Activated CD8-positive, alpha-beta memory T cell treated with anti-CD3 and anti-CD28 coated beads for 48 hours (primary cell): ENCODE results near the gene RSU1.
"Not testable (repeated sequence)": the region's sequence is repeated elsewhere in the genome, so short reads cannot be mapped to it uniquely, and the experiment has no call there.

Experiments used
- DNase-seq, 3 experiments: peaks; one replicate each; pipeline ENCODE4 v3.0.0-alpha.2; 2020; ENCODE audit warnings: low read depth in 2 of 3, low spot score in 2 of 3

The RSU1 gene

DNA sequence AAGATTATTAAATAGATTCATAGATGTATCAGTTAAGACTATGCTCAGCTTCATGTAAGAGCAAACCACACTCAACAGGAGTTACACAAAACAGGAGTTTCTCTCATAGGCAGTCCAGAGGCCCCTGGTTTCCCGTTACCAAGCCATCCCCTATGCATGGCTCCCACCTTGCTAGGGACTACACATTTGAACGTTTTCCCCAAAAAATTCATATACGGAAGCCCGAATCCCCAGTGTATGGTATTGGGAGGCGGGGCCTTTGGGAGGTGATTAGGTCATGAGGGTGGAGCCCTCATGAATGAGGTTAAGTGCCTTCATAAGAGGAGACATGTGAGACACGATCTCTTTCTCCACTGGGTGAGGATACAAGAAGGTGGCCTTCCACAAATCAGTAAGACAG lies 29.1 kb downstream of the RSU1 start:
- DNase-seq: no peak

DNA sequence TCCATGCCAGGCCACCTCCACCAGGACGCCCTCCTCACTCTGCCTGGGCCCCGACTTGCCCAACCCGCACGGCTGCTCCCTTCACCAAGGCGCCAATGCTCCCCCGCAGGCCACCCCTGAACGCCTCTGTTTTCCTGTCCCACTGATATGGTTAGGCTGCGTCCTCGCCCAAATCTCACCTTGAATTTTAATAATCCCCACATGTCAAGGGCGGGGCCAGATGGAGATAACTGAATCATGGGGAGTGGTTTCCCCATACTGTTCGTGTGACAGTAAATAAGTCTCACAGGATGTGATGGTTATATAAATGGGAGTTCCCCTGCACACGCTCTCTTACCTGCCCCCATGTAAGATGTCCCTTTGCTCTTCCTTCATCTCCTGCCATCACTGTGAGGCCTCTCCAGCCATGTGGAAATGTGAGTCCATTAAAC lies 29.8 kb downstream of the RSU1 start:
- DNase-seq: peak in 2 of 3 experiments; percentile 18 to 28

DNA sequence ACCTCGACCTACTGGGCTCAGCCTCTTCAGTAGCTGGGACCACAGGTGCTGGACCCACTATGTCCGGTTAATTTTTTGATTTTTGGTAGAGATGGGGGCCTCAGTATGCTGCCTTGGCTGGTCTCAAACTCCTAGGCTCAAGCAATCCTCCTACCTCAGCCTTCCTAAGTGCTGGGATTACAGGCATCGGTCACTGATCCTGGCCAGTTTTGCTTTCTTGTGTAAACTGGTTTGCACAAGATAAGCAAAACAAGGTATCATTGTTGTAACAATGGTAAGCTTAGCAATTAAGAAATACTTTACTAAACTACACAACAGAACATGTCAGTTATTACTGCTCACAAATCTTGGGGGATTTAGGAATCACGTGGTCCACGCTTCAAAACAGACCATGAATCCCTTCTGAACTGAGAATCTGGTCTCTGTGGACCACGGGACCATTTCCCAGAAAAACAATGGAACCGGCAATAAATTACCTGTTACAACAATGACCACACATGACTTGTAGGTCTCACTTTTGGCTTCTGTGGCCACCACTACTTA lies 36.8 kb downstream of the RSU1 start:
- DNase-seq: no peak

DNA sequence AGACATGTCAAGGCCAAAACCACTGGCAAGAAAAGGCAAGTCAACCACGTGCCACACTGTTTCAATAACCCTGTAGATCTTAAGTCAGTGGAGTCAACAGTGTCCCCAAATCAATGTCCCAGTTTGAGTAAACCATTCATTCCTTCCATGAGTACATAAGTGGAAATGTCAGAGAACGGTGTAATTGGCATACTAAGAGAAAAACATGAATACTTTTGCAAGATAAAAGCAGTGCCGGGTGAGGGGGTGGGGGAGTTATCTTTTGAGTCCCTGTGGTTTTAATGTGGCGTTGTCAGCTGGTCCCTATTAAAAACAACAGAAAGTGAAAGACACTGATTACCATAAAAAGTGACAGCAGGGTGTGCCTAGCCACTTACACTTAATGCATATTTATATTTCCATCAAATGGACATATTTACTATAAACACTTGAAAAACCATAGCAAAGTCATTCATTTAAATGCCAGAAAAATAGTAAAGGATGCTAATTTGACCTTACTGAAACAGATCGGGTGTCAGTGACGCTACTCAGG lies 37.8 kb downstream of the RSU1 start:
- peak in 1 of 3 experiments; percentile 34 for DNase-seq

DNA sequence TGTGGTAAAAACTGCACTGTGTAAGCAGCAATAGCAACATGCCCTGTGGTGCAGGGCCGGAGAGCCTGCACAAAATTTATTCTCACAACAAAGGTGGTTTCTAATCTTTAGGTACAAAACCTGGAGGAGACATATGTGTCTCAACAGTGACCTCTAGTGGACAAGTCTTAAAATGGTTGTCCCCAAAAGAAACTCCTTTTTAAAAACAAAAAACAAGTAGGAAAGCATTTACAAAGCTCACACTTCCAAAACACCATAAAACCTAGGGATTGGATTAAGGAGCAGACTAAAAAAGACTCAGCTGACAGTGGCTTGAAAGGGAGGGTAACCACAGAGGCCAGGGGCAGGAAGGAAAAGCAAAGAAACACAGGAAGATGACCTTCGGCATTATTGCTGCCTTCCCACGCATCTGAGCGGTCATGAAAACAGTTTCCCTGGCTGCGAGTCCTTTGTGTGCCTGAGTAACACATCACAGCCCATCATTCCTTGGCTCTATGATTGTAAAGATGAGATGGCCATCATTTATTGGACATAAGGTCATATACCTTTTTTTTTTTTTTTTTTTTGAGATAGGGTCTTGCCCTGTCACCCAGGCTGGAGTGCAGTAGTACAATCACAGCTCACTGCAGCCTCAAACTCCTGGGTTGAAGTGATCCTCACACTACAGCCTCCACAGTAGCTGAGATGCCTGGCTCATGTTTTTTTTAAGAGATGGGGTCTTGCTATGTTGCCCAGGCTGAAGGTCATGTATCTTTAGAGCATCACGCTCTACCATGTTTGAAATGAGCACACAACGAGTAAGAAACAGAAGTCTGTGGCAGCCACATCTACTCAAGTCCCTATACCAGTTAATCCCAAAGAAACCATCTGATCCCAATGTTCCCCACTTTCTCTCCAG lies 39.5 kb downstream of the RSU1 start:
- no peak for DNase-seq

DNA sequence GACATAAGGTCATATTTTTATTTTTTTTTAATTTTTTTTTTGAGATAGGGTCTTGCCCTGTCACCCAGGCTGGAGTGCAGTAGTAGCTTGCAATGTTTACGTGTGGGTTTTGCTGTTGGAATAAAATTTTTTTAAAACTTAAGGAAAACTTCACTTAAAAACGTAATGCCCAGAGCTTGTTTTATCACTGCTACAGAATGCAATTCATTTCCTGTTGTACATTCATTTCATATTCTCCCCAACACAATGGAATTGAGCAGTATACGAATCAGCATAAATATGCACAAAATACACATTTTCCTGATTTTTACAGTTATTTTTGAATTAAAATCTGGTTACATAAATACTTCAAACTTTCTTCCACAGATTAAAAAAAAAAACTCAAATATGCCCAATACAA lies 40.3 kb downstream of the RSU1 start:
- no peak for DNase-seq

DNA sequence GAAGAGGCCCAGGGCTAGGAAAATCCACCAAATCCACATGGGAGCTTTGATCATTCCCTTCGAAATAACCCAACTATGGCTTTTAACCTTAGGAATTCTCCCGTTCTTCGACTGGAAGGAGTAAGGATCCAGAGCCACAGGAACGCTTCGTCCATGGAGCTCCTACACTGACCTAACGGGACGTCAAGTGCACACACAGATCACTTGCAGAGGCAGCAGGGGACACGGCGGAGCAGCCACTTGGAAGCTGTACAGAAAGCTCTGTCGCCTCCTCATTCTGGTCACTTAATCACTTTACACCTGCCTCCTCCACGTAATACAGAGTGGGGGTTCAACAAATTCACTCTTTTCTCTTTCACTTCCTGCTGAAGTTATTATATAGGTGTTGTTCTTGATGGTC lies 43.9 kb downstream of the RSU1 start:
- DNase-seq: no peak

DNA sequence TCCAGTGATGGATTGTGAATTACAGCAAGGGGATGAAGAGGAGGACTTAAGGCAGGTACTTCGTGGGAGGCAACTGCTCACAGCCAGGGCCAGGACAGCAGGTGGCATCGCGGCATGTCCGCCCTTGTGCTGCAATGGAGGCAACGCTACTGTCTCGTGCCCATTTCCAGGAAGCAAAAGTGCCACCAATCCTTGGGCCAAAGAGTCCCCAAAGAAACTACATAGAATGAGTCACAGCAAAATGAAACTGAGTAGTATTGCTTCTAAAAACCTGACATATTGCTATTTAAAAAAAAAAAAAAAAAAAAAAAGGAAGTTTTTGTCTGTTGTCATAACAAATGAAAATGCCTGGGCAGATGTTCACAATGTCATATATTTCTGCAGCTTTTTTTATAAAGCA lies 46.6 kb downstream of the RSU1 start:
- no peak for DNase-seq

DNA sequence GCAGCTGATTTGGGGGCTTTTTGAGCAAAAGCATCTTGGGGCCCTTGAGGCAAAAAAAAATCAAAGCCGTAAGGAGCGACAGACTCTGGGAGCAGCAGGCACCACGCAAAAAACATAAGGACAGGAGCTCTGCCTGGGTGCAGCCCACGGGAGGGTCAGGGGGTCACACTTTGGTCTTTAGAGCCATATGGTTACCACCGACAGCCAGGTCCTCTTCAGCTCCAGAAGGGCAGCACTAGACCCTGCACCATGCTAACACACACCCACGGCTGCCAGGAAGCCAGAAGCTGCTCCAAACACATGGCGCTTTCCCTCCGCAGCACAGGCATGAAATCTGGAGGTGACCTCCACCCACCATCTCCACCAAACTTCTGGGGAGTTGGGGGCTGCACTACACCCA lies 47.1 kb downstream of the RSU1 start:
- no peak for DNase-seq

DNA sequence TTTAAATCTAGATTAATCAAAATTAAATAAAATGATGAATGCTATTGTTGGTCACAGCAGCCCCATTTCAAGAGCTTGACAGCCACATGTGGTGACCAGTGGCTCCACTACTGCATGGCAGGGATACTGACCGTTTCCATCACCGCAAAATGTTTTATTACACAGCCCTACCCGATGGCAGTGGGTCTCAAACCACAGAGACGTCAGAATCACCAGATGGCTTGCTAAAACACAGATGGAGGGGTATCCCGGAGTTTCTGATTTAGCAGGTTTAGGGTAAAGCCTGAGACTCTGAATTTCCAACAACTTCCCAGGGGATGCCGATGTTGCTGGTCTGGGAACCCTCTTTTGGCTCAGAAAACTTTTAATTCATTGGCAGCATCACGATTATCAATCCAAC lies 47.9 kb downstream of the RSU1 start:
- DNase-seq: no peak

DNA sequence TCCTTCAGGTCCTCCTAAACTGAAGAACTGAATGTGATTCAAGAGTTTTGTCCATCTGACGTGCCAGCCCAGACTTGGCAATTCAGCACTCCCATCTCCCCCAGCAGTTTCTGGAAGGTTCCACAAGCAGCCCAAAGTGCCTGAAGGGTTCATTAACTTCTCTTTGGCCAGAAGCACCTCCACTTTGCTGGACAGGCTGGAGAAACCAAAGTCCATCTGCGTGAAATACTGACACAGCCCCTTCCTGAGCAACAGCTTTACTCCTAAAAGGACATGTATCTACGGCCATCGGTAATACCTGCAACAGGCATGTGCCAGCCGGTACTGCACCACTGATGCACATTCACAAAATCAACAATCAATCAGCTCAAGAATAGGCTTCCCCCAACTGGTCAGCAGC lies 48.5 kb downstream of the RSU1 start:
- DNase-seq: no peak

DNA sequence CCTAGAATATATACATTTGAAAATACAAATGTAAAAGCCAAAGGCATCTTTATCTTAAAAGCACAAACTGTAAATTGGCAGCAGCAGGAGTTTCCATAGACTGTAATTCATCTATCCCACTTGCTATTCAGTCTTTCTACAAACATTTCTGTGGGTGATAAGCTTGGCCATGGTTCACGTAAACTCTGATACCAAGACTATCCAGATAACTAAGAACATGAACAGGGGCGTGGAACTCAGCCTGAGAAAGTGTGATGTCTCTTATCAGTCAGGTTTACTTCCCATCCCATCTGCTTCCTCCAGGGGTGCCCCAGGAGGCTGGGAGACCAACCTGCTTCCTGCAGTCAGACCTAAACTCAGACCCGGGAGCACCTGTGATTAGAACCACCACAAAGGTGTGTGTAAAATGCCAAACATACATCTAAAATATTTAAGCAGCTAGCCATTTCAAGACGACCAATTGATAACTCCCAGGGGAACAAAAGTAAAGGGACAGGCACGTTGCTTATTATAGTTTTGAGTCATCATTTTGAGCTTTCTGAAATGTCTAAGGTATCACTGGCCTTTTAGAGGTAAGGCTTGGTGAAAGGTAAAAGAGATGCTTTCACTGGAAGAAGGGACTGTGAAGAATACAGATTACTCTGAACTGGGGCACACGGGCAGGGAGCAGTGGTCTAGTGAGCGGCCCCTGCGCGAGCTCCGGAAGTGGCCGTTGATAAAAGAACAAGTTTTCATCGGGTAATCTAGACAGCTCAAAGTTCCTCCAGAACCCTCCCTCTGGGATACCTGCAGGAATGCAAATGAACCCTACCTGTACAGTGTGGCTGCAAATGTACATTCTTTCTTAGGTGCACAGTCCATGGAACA lies 51.5 kb downstream of the RSU1 start:
- DNase-seq: no peak

DNA sequence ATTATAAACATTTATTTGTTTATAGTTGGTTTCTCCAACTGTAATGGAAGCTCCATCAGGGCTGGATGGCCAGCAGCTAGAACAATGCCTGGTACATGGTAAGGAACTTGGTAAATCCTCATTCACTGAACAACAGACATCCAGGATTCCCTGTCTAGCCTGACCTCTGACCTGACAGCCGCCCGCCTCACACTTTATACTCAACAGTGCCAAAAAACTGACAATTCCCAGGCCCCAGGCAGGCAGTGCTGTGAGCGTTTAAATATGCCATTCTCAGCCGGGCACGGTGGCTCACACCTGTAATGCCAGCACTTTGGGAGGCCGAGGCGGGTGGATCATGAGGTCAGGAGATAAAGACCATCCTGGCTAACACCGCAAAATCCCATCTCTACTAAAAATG lies 55.9 kb downstream of the RSU1 start:
- no peak for DNase-seq

DNA sequence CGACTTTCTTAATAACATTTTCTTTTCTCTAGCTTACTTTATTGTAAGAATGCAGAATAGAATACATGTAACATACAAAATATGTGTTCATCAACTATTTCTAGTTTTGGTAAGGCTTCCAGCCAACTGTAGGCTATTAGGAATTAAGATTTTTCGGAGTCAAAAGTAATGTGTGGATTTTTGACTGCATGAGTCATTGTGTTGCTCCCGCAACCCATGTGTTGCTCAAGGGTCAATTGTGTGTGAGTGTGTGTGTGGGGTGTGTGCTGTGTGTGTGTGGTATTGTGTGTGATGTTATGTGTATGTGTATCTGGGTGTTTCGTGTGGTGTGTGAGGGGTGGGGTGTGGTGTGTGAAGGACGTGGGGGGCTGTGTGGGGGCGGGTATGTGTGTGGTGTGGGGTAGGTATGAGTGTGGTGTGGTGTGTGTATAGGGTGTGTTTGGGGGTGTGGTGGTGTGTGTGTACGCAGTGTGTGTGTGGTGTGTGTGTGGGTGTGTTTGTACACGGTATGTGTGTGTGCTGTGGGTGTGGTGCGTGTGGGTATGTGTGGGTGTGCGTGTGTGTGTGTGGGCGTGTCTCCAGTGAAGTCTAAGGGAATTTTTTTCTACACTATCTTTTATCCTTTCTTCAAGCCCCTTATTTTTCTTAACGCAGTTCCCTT lies 60.5 kb downstream of the RSU1 start:
- DNase-seq: no peak

DNA sequence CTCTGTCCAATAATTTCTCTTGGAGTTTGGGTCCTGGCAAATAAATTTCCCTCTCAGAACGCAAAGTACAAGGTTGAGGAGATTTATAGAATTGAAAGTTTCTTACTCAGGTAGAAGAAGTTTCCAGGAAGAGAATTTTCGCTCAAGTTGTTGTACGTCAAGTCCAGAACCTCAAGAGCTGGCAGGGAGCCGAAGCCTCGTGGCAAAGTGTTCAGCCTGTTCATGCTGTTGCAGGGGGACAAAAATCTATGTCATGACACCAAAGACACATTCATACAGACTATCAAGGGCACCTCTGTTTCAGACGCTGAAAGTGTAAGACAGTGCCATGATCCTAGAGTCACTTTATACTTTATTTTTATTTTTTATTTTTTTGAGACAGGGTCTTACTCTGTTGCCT lies 62.5 kb downstream of the RSU1 start:
- DNase-seq: no peak

DNA sequence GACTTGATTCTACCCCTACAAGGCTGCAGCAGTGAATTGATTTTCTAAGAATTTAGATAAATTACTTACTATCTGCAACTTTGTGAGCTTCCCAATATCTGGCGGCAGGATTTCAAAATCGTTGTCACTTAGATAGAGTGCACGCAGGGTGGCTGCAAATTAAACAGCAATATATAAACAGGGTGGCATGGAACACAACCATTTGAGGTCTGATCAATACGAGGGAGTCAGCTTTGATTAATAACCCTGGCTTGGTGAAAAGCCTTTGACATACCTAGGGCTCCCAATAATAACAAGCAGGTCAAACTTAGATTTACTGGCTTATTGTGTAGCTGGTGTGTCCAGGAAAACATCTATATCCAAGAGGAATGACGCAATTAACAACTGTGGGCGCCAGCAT lies 64.4 kb downstream of the RSU1 start:
- DNase-seq: not testable (repeated sequence)

DNA sequence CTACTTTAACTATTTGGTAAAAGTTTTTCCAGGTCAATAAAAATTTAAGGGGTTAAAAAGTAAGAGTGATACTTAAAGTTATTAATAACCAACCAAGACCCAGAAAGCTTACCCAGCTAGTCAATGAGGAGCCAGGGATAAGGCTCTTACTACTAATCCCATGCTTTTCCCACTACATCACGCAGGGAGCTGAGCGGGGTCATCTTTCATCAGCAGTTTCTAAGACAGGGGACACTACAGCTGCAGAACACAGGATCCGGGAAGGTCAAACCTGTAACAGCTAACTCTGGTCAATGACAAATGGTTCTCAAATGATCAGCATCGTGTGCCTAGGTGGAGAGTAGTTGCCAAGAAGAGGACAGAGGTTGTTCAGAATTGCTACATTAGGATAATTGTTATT lies 65.1 kb downstream of the RSU1 start:
- DNase-seq: no peak

DNA sequence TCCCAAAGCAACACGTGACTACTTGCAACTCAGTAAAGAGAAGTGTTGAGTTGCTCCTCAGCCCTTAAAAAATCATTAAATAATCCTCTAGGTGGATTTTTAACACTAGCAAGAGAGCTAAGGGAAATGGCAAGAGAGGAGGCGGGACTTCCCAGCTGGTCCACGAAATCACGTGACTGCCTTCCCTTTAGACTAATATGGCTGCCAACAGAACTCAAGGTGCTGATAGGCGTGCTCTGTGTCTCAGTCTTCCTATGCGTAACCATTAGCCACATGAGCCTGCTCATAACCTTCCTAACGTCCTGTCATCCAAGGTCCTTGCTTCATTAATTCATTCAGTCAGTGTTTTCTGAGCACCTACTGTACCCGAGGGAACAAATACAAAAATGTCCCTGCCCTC lies 66.0 kb downstream of the RSU1 start:
- no peak for DNase-seq

DNA sequence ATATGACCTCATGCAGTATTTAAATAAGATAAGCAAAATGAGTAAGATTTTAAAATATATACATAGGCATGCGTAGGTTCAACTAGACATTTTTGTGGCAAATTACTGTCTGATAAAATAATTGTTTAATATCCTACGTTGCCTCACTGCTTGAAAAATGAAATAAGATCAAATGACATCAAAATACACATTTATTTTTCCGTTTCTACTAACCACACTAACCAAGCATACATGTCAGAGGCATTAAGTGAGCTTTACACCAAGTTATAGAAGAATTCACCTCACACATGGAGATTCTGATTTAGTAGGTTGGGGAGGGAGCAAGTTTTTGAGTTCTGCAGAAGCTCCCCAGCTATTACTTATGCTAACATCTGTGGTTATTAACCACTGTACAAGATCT lies 66.8 kb downstream of the RSU1 start:
- DNase-seq: no peak

DNA sequence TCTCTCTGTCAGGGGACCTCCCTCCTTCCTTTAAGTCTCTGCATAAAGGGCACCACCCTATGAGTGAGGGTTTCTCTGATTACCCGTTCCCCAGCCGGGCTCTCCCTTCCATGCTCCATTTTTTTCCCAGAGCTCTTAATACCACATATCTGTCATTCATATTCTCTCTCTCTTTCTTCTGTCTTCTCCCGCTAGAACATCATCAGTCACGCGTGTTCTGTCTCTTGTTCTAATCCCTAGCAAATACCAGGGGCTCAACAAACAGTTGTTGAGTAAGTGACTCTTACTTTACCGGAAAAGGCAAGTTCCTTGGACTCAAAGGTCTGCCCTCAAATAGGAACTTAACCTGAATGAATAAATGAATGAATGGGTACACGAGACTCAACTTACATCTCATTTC lies 68.5 kb downstream of the RSU1 start:
- no peak for DNase-seq

DNA sequence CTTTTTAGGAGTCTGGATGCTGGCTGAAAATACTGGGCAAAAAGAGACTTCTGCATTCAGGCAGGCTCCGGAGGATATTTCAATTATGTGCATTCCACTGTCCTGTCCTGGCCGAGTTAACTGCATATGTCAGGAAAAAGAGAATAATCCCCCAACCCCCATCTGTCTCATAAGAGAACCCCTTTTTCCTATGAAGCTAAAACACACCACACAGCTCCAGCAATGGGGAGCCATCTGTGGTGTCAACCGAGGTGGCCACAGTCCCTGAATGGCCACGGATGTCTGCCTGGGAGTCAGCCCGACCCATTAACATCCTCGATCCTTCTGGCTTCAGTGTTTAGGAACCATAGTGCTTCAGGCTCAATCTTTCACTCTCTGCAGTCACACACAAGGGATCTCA lies 70.4 kb downstream of the RSU1 start:
- no peak for DNase-seq
